GM19023 (cell line): ENCODE results near the gene ROBO1.
"Not testable (repeated sequence)": the region's sequence is repeated elsewhere in the genome, so short reads cannot be mapped to it uniquely, and the experiment has no call there.

Experiments used
- ATAC-seq: cut with Tn5 transposase; IDR thresholded peaks from one replicate; pipeline ENCODE4 v1.9.1; 2021; ENCODE audit warnings: mild to moderate bottlenecking, moderate library complexity; ENCODE audit not compliant: unreplicated experiment

Gene ROBO1

GRCh38 chr3:78726545-78726944 is 1041.3 kb downstream of the ROBO1 start:
- no peak for ATAC-seq

DNA sequence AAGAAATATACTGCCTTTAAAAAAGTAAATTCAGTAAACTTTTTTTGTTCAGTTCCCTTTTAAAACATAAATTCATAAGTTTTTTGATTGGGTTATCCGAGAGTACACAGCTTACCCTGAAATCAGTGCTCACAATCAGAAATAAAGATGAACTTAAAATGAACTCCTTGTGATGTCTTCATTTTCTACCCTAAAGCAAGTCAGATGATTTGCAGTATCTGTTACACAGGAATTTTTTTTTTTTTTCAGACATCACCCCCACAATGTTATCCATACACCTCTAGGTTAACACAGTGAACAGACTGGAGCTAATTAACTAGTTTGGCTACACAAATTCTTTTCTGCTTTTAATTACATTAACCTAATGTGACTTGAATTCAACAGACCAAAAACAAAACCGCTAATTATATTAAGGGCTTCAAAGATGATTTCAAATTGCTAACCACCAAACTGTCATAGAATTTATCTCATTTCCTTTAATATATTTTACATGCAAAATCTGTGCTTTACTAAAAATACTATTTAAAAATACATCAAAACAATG is 1042.0 kb downstream of the ROBO1 start:
- no peak for ATAC-seq

DNA sequence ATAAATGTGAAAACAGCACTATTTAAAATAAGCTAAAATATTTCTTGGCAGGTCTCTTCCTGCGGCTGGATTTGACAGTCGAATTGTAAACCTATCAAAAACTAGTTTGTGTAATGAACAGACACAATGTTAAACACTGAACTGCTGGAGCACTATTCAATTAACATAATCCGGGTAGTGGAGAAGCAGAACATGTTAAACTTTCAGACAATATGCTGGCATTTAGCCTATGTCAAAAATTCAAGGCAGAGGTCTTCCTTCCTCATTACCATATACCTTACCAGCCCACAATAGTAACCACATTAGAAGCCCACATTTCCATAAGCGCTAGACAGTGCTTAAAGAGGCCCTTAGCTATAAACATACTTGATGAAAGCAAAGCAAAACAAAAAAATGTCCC is 1042.9 kb downstream of the ROBO1 start:
- no peak for ATAC-seq

DNA sequence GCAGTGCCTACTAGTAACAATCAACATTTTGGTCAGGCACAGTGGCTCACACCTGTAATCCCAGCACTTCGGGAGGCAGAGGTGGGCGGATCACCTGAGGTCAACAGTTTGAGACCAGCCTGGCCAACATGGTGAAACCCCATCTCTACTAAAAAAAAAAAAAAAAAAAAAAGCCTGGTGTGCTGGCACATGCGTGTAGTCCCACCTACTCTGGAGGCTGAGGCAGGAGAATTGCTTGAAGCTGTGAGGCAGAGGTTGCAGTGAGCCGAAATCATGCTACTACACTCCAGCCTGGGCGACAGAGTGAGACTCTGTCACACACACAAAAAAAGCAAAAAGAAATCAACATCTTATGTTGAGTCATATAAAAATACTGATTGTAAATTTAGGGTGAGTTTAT is 1043.4 kb downstream of the ROBO1 start:
- not testable (repeated sequence) for ATAC-seq

GRCh38 chr3:78721771-78722543 is 1045.8 kb downstream of the ROBO1 start:
- ATAC-seq = no peak

DNA sequence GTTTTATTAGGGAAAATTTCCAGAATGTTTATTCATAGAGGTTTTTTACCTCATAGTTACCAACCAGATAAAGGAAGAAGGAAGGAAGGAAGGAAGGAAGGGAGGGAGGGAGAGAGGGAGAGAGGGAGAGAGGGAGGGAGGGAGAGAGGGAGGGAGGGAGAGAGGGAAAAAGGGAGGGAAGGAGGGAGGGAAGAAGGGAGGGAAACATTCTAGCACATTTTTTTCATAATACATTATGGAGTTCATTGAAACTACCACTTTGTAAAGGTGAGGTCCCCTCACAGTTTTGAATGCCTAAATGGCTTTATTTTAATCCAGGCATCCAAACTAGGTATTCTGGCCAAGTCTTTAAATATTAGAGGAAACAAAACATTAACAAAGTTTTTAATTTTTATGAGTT is 1049.1 kb downstream of the ROBO1 start:
- no peak for ATAC-seq

DNA sequence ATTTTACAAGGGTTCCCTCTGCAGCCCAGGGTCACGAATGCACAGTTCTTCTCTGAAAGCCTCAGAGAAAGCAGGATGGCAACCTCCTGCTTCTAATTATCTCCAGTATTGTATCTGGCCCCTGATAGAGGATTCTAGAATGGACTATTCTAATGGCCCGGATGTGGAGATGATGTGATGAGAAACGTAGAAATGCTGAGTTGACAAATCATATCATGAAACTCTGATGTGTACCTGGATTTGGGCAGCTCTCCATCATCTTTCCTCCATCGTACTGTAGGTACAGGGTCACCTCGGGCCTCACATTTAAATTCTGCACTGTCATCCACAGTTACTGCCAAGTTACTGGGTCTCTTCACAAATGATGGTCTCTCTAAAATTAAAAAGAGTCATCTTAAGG is 1050.8 kb downstream of the ROBO1 start:
- ATAC-seq = no peak

GRCh38 chr3:78712941-78713340 is 1054.9 kb downstream of the ROBO1 start:
- ATAC-seq = no peak

DNA sequence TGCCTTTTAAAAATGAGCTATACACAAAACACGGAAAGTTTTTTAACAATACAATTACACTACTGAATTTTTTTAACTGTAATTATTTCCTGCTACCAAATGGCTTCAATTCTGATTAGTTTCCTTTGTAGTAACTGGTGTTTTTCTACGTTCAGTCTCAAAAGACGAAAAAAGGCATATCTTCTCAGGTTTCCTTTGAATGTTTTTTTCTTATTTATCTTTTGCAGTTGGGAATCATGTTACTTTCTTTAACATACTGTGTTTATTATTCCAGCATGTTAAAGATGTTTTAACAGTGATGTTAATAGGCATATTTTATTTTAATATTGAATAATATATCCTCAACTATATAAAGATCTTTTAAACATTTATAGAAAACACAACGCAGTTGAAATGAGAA is 1055.5 kb downstream of the ROBO1 start:
- ATAC-seq = no peak

DNA sequence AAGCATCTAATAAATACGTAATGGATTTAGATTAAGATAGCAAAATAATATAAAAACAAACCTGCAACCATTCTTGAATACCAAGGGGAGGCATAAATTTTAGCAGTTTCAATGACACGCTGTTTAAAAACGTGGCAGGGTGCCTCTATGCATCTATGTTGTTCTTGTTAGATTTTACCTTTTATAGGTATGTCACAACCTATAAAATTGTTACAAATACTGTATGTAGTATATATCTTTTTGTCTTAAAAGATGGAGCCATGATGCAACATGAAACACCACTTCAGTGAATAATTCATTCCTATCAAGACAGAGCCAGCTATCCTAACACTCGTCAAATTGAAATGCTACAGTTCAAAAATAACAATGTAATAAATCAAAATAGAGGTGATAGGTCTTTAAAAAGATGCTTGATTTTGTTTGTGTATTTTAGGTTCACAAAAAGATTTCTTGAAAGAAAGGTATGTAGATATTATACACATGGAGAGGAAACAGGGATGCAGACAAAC is 1059.2 kb downstream of the ROBO1 start:
- no peak for ATAC-seq

GRCh38 chr3:78707609-78708008 is 1060.2 kb downstream of the ROBO1 start:
- no peak for ATAC-seq

DNA sequence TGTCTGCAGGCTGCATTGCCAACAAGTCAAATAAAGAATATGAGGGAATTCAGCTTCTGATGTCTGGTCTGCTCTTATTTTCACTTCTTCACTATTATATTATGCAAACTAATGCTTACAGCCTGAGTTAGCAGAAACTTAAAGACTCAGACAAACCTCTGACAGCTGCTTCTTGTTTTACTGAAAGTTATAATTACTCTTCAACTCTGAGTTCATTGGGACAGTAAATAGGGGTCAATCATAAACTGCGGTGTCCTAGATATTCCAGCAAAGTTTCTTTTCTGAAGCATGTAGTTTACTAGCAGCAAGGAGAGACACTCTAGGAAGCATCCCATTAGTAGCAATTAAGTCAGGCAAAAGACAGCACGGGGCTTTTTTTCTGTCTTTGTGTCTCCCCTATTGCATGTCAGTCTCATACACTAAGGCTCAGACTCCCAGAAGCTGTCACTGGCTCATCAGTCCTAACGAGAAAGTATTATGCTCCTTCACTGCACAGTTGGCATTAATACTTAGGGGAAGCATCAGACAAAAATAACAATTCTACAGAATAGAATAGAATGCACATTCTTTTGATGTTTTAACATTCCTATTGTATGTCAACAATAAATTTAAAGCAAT is 1060.8 kb downstream of the ROBO1 start:
- ATAC-seq = no peak

DNA sequence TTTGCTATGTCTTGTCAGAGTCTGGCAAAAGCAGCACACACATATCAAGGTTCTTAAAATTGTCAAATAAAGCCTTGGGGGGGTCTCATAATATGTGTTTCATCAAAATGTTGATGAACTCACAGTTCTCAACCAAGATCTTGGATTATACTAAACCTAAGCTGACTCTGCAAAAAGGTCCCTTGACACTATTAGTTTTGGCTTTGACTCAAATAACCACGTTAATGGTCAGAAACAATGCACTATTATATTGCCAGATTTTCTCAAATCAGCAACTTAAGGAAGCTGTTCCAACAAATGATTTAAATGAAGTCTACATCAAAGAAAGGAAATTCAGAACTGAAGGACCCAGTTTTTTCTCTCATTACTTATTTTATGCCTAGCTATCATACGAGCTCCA is 1063.9 kb downstream of the ROBO1 start:
- ATAC-seq = no peak

- ATAC-seq = no peak
Measured at GRCh38 chr3:78701537-78701936, 1066.3 kb downstream of the ROBO1 start.

- no peak for ATAC-seq
Measured at GRCh38 chr3:78698431-78698830, 1069.4 kb downstream of the ROBO1 start.

GRCh38 chr3:78697426-78697825 is 1070.4 kb downstream of the ROBO1 start:
- no peak for ATAC-seq

- no peak for ATAC-seq
Measured at GRCh38 chr3:78690766-78691165, 1077.0 kb downstream of the ROBO1 start.

- no peak for ATAC-seq
Measured at GRCh38 chr3:78689378-78689777, 1078.4 kb downstream of the ROBO1 start.

DNA sequence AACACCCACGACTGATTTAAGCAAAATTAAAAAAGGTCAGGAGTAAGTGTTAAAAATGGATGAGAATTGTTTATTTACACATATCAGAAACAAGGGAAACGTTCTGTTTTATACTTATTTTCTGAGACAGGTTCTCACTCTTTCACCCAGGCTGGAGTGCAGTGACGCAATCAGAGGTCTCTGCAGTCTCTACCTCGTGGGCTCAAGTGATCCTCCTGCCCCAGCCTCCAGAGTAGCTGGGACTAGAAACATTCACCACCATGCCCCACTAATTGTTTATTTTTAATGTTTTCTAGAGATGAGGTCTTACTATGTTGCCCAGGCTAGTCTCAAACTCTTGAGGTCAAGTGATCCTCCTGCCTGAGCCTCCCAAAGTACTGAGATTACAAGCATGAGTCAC is 1080.3 kb downstream of the ROBO1 start:
- no peak for ATAC-seq

GRCh38 chr3:78683284-78683683 is 1084.5 kb downstream of the ROBO1 start:
- no peak for ATAC-seq

DNA sequence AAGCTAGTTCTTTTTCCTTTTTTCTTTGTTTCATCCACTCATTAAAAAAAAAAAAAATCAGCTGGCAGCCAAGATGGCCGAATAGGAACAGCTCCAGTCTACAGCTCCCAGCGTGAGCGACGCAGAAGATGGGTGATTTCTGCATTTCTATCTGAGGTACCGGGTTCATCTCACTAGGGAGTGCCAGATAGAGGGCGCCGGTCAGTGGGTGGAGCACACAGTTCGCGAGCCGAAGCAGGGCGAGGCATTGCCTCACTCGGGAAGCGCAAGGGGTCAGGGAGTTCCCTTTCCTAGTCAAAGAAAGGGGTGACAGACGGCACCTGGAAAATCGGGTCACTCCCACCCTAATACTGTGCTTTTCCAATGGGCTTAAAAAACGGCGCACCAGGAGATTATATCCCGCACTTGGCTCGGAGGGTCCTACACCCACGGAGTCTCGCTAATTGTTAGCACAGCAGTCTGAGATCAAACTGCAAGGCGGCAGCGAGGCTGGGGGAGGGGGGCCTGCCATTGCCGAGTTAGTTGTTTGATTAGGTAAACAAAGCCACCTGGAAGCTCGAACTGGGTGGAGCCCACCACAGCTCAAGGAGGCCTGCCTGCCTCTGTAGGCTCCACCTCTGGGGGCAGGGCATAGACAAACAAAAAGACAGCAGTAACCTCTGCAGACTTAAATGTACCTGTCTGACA is 1092.5 kb downstream of the ROBO1 start:
- not testable (repeated sequence) for ATAC-seq

DNA sequence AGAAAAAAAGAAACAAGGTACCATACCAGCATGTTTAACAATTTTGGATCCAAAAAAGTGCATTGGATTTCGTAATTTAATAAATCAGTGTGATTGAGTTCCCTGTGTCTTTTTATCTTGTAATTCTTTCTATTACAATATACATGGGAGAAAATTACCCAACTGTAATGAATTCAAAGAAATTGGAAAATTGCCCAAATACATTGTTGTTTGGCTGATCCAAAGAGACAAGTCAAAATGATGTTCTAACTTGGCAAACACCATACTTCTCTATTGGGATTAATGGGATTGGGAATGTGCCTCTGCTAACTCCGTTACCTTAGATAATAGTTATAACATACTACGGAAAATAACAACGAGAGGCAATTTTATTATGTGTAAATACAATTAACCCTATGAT is 1097.1 kb downstream of the ROBO1 start:
- no peak for ATAC-seq
